OCI-LY1 (cell line): ENCODE results near the gene CITED2.

Experiments used
- EZH2 ChIP-seq: fragments of 200-600 bp; sonication (generic), shearing (Covaris generic); IDR thresholded peaks from 2 replicates; pipeline ENCODE4 v1.8.0; 2017; ENCODE audit warnings: borderline replicate concordance, mixed run types, mild to moderate bottlenecking, antibody characterized with exemption, low read length, moderate library complexity, mixed read lengths
- TF ChIP-seq, protein P1 (sequence below): fragments of 200-600 bp; sonication (generic), shearing (Covaris generic); IDR thresholded peaks from 2 replicates; pipeline ENCODE4 v1.5.1; 2017; ENCODE audit warnings: mild to moderate bottlenecking, antibody characterized with exemption, low read length, moderate library complexity, mixed read lengths

- TF ChIP-seq, protein P1, sequence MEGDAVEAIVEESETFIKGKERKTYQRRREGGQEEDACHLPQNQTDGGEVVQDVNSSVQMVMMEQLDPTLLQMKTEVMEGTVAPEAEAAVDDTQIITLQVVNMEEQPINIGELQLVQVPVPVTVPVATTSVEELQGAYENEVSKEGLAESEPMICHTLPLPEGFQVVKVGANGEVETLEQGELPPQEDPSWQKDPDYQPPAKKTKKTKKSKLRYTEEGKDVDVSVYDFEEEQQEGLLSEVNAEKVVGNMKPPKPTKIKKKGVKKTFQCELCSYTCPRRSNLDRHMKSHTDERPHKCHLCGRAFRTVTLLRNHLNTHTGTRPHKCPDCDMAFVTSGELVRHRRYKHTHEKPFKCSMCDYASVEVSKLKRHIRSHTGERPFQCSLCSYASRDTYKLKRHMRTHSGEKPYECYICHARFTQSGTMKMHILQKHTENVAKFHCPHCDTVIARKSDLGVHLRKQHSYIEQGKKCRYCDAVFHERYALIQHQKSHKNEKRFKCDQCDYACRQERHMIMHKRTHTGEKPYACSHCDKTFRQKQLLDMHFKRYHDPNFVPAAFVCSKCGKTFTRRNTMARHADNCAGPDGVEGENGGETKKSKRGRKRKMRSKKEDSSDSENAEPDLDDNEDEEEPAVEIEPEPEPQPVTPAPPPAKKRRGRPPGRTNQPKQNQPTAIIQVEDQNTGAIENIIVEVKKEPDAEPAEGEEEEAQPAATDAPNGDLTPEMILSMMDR = no peak
- TF ChIP-seq EZH2 = no peak
Observed at GRCh38 chr6:139409026-139409425, 34.6 kb upstream of the CITED2 start.
